ENCODE data around the gene ERICH6.
"Not testable (repeated sequence)": the region's sequence is repeated elsewhere in the genome, so short reads cannot be mapped to it uniquely, and the experiment has no call there.

ERICH6 gene

GRCh38 chr3:150626148-150626930, 77.4 kb downstream of the ERICH6 start:
- H3K27ac ChIP-seq = no peak overlapping the region
- no peak overlapping the region for H3K4me3 ChIP-seq

- H3K4me3 ChIP-seq = no peak overlapping the region
- no peak overlapping the region for H3K27ac ChIP-seq
Measured at GRCh38 chr3:150623945-150624344, 79.8 kb downstream of the ERICH6 start.

GRCh38 chr3:150622955-150623354, 80.8 kb downstream of the ERICH6 start:
- H3K4me3 ChIP-seq, H3K27ac ChIP-seq: not testable (repeated sequence)

GRCh38 chr3:150620002-150620689, 83.6 kb downstream of the ERICH6 start:
- Histone ChIP-seq H3K4me3 (no peak overlapping the region), H3K27ac (no peak overlapping the region)

- no peak overlapping the region for H3K27ac ChIP-seq
- no peak overlapping the region for H3K4me3 ChIP-seq
Measured at GRCh38 chr3:150613709-150614480, 89.8 kb downstream of the ERICH6 start.

GRCh38 chr3:150613034-150613433, 90.7 kb downstream of the ERICH6 start:
- Histone ChIP-seq H3K4me3 (no peak overlapping the region), H3K27ac (no peak overlapping the region)

- Histone ChIP-seq H3K4me3 (no peak overlapping the region), H3K27ac (no peak overlapping the region)
Measured at GRCh38 chr3:150612494-150612893, 91.2 kb downstream of the ERICH6 start.

GRCh38 chr3:150611666-150612065, 92.1 kb downstream of the ERICH6 start:
- no peak overlapping the region for H3K4me3 ChIP-seq
- H3K27ac ChIP-seq = no peak overlapping the region

GRCh38 chr3:150610785-150611184, 92.9 kb downstream of the ERICH6 start:
- Histone ChIP-seq H3K27ac (no peak overlapping the region), H3K4me3 (no peak overlapping the region)

GRCh38 chr3:150609988-150610387, 93.7 kb downstream of the ERICH6 start:
- Histone ChIP-seq H3K27ac (no peak overlapping the region), H3K4me3 (no peak overlapping the region)
